ENCODE results near the gene PHIP.

Gene PHIP

DNA sequence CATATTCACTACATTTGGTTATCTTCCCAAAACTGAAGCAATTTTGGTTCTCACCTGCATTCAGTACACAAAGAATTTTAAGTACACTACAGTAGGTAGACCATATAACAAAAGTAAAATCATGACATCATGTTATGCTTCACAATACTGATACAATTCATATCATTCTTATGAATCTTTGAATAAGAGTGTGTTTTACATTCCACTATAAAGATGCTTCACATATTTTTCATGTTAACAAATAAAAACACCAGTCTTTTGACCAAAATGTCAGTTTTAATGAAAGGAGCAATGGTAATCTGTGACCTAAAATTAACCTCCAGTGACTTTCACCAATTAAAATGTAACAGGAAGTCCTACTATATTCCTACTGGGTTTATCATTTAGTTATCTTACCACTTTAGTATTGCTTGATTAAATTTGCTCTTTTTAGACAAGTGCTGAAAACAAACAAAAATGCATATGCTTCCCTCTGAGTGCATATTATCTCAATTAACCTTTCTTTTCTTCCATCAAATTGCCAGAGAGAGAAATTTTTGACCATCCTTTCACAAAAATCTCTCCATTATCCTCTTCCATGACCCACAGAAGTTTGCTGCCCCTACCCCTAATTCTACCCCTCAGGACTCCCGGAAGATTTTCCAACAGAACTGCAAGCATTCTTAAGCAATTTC, 49.3 kb downstream of the PHIP start:
- DNase-seq (ENCODE audit: insufficient read length, low spot score): no peak
- no peak for FAIRE-seq

DNA sequence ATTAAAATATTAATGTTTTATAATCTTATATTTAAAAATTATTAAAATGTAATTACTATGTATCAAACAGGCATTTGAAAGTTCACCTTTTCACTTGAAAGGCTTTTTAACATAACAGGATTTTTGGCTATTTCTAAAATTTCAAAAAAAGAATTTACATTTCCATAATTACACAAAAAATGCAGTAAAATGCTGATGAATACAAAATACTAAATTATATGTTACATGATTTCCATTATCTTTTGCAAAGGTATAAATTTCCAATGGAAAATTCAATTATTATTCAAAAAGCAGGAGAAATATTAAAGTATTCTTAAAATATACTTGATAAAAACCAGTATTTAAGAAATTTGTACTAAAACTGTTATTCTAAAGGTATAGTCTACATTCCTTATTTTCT, 66.1 kb downstream of the PHIP start:
- DNase-seq (ENCODE audit: insufficient read length, low spot score): no peak
- FAIRE-seq: no peak

DNA sequence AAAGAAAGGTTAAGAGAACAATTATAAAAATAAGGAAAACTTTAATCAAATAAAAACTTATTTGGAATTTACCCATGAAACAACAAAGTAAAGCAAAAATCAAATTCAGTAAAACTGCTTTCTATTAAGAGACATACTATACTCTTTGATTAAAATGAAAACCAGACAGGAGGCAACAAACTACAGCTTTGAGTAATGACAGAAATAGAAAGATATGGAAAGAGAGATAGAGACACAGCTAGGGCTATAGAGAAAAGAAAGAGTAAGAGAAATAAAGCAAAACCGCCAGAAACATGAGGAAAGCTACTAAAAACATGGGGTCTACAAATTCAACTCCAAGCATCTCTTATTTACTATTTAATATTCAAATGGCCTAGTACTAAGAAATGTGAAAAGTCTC, 67.6 kb downstream of the PHIP start:
- DNase-seq (ENCODE audit: insufficient read length, low spot score) (no peak), FAIRE-seq (no peak)

DNA sequence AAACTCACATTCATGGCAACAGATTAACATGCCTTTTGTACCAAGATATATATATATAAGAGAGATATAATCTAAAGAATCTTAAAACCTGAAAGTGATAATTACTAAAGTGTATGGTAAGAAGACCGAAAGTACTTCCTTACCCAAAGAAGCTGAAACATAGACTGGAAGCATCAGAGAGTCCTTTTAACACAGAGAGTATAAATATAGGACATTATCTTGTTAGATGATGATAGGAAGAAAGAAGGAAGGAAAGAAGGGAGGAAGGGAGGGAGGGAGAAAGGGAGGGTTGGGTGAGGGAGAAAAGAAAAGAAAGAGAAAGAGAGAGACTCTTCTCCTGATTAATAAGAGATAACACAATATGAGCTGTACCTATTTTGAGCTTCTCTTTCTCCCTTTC, 68.2 kb downstream of the PHIP start:
- DNase-seq (ENCODE audit: insufficient read length, low spot score) (no peak), FAIRE-seq (no peak)

DNA sequence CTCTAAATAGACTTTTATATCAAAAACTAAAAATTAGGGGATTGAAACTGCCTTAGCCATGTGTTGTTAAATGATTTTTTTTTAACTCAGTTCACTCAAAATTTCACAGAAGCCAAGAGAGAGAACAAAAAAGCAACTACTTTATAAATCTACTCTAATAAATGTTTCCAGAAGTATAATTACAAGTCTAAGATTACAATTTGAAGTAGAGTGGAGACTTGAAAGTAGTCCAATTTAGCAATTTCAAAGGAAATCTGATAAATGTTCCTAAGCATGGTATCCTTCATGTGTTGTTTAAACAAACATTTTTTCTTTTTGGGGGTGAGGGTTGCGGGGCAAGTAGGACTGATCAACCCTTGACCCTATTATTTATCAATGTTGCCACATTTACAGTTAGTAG, 72.6 kb downstream of the PHIP start:
- DNase-seq (ENCODE audit: insufficient read length, low spot score): no peak
- FAIRE-seq: no peak

DNA sequence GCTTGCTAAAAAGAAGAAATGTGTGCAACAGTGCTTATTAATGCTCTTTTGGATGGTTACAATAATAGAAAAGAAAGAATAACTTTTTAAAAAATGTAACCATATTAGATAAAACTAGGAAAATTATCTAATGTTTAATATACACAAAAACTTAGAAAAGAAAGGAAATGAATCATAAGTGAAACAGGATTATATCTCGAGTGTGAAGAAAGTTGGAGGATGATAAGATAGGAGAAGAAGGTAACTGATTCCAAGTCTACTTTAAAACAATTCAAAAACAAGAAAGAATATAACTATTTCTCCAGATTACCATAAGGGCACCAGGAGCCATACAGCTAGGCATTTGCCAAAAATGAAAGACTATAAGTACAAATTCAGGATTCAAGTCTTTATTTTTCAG, 73.0 kb downstream of the PHIP start:
- no peak for DNase-seq (ENCODE audit: insufficient read length, low spot score)
- no peak for FAIRE-seq

DNA sequence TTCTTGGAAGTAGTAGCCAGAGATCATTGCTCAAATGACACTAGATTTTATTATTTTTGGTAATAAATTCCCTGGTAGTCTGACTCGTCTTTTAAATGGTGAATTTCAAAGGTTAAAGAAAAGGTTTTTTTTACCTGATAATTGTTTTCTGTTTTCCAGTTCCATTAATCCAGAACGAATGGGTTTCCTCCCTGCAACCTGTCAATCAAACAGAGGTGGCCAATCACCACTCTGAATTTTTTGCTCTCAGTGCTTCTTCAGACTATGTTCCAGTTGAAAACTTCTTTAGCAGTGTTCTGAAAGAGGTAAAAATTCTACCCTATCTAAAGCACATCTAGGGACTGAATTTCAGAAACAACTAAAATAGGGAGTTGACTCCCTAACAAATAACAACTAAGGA, 73.8 kb downstream of the PHIP start:
- no peak for FAIRE-seq

DNA sequence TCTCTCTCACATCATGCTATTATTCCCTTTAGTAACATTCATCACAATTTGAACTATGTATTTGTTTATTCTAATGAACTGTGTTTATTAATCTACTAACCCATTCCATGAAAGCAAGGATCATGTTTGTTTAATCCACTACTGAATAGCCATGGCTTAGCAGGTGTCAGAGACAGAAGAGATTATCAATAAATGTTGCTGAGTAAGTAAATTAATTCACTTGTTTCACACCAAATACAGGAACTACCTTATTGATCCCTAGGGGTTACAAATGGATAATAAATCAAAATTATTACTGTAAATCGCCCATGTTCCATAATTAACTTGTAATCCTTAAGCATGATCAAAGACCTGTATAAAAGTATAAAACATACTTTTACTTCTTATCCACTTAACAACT, 76.6 kb downstream of the PHIP start:
- DNase-seq (ENCODE audit: insufficient read length, low spot score) (no peak), FAIRE-seq (no peak)

More for the DNA sequence above, 73.8 kb downstream of the PHIP start:
- no peak for DNase-seq (ENCODE audit: insufficient read length, low spot score)

DNA sequence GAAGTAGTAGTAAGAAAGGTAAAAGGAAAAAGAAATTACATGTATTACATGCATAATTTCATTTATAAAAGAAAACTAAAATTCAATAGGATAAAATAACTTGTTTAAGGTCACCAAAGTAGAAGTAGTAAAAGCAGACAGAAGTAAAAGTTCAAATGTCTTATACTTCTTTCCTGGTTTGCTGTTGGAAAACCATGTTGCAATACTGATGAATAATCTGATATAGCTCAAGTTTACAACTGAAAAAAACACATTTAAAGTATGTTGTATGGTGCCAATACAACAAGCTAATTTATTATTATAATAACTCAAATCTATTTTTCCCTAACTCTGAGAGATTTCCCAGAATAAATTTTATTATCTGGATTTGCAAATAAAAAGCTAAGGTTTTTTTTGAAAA, 78.3 kb downstream of the PHIP start:
- no peak for FAIRE-seq
- no peak for DNase-seq (ENCODE audit: insufficient read length, low spot score)

DNA sequence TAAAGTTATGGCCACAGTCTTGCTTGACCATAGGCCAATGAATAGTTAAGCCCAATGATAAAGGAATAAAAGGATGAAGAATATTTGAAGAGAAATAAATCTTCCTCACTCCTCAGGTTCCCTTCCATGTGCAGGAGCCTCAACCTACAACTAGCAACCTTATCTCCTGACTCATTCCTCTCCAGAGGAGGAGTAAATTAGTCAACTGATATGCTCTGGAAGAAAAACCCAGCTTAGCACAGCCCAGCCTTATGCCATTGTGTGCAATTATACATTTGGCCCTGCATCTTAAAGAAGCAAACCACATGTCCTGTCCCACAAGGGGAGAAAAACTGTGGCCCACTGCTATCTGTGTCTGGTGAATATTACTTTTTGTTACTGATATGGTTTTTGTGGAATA, 82.1 kb downstream of the PHIP start:
- FAIRE-seq: no peak
- DNase-seq (ENCODE audit: insufficient read length, low spot score): no peak

DNA sequence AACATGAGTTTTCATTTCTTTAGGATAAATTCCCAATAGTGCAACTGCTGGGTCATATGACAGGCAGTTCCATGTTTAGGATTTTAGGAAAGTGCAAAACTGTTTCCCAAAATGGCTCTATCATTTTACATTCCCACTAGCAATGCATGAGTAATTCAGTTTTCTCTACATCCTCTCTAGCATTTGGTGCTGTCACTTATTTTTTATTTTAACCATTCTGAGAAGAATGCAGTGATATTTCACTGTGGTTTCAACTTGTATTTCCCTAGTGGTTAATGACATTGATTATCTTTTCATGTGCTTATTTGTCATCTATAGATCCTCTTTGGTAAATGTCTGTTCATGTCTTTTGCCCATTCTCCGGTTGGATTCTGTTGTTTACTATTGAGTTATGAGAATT, 82.7 kb downstream of the PHIP start:
- FAIRE-seq: no peak

DNA sequence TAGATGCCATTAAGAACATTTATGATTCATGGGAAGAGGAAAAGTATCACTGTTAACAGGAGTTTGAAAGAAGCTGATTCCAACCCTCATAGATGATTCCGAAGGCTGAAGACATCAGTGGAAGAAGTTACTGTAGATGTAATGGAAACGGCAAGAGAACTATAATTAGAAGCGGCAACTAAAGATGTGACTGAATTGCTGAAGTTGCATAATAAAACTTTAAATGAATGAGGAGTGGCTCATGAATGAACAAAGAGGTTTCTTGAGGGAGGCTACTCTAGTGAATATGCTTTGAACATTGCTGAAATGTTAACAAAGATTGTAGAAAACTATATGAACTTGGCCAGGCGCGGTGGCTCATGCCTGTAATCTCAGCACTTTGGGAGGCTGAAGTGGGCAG, 84.1 kb downstream of the PHIP start:
- no peak for FAIRE-seq

More for the DNA sequence above, 82.7 kb downstream of the PHIP start:
- DNase-seq (ENCODE audit: insufficient read length, low spot score): no peak

DNA sequence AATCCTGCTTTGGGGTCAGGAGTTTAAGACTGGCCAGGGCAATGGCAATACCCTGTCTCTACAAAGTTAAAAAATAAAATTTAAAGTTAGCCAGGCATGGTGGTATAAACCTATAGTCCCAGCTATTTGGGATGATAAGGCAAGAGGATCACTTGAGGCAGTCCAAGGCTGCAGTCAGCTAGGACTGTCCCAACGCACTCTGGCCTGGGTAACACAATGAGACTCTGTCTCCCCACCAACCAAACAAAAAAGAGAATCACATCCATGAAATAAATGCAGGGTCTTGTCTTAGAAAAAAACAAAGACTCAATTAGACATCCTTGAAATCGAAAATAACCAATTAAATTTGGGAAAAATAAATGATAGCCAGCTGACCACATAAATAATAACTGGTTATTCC, 88.9 kb downstream of the PHIP start:
- FAIRE-seq: no peak
- DNase-seq (ENCODE audit: insufficient read length, low spot score): no peak

More for the DNA sequence above, 84.1 kb downstream of the PHIP start:
- no peak for DNase-seq (ENCODE audit: insufficient read length, low spot score)

DNA sequence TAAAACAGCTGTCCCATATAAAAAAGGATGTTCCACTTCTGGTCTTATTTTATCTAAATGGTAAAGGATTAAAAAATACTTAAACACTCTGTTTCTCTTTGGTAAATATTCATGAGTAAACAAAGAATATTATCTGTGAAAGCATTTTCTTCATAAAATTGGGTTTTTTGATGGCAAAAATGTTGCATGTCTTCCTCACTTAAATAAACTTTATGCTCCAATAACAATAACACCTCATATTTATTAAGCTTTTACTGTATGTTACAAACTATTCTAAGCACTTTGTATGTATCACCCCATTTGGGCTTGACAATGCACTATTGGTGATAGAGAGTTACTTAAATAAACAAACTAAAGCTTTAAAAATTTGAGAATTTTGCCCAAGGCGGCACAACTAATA, 91.9 kb downstream of the PHIP start:
- DNase-seq (ENCODE audit: insufficient read length, low spot score) (no peak), FAIRE-seq (no peak)

DNA sequence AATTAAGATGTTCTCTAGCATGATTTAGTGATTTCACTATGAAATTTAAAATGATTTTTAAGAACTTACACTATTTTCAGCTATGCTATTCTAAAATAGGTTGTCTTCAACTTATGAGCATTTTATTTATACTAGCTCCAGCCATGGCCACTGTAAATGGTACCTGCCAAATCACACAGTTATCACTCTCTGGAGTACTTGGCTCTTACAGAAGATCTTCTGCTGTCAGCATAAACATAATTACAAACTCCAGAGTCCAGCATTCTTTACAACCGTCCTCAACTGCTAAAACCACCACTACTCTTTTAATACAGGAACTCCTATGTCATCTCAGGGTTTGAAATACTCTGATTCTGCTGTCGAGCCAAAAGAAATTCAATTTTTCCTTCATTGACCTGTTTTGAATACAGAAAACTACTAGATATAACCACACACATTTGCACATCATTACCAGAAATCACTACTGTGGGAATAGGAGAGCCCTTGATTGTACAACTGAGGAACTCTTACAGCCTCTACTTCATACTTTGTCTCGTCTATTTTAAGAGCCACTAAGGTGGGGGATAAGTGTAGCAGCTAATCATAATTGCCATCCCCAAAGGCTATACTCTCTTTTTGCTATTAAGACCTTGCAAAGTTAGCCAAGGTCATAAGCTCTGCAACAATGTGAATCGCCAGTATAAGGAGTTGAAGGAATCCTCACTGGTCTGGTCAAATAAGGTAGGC, 93.7 kb downstream of the PHIP start:
- FAIRE-seq: no peak

DNA sequence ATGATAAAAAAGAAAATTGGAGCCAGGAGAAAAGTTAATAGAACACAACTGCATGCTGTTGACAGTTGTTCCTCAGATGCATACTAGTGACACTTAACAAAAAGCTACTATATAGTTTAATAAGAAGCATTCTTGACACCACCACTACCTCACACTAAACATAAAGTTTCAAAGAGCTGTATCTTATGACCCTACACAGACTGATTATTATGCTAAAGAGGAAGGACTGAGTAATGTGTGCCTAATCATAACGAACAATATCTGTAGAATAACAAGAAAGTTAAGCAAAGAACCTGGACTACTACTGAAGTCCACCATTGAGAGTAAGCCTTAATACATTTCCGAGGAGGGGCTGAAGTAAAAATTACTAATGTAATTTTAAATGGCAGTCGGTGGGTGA, 110.9 kb downstream of the PHIP start:
- DNase-seq (ENCODE audit: insufficient read length, low spot score): no peak
- no peak for FAIRE-seq

More for the DNA sequence above, 93.7 kb downstream of the PHIP start:
- no peak for DNase-seq (ENCODE audit: insufficient read length, low spot score)

DNA sequence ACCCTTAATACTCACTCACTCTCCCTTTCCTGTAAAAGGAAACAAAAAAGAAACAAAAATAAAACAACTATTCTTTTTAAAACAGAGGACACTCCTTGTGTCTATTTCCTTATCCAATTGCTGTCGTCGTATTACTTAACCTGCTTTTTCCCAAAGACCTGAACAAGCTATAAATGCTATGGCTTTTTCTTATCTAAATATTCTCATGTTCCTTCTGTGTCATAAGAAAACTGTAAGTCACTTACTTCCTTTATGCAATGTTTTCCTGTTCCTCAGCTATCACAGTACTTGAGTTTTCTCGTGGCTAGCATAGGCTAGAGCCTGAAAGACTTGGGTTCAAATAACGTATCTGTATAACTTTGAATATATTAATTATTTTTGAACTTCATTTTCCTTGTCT, 111.5 kb downstream of the PHIP start:
- FAIRE-seq: no peak

DNA sequence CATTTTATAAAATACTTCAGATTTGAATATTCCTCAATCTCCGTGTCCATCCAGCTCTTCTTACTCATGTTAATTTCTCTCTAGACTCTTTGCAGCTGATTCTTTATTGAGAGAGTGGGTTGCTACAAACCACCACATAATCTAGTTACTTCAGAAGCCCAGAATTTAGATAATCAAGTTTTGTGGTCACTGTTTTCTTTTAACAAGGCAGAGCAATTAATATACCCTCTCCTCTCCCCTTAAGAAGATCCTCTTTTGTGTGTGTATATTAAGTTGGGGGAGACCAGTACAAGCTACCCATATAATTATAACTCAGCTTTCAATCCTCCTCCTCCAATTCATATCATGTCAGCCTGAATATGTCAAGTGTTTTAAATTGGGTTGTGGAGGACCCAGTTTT, 115.6 kb downstream of the PHIP start:
- FAIRE-seq: no peak
- no peak for DNase-seq (ENCODE audit: insufficient read length, low spot score)

More for the DNA sequence above, 111.5 kb downstream of the PHIP start:
- no peak for DNase-seq (ENCODE audit: insufficient read length, low spot score)

DNA sequence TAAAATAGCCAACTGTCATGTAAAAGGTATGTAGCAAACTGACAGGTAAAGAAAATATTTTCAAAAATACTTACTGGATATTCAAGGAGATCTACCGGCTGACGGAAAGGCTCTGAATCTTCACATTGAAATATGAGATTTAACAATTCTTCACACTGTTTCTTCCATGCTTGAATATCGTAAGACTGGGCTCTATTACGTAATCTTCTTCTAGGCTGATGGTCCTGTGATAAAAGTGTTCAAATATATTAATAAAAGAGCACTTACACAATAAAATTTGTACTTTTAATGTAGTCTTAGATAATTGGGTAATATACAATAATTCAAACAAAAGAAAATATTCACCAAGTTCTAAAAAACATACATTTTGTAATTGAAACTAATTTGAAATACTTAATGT, 123.3 kb downstream of the PHIP start:
- FAIRE-seq: no peak
- no peak for DNase-seq (ENCODE audit: insufficient read length, low spot score)

DNA sequence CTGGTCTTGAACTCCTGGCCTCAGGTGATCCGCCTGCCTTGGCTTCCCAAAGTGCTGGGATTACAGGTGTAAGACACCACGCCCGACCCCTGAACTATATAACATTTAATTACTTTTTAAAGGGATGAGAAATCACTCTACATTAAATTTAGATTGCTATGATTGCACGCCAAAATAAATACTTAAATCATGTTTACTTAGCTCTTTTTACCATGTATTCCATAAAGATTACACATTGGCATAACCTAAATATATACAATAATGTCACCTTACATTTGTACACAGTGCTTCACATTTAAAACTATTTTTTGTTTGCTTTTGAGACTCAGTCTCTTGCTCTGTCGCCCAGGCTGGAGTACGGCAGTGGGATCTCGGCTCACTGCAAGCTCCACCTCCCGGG, 124.3 kb downstream of the PHIP start:
- DNase-seq (ENCODE audit: insufficient read length, low spot score) (no peak), FAIRE-seq (no peak)

DNA sequence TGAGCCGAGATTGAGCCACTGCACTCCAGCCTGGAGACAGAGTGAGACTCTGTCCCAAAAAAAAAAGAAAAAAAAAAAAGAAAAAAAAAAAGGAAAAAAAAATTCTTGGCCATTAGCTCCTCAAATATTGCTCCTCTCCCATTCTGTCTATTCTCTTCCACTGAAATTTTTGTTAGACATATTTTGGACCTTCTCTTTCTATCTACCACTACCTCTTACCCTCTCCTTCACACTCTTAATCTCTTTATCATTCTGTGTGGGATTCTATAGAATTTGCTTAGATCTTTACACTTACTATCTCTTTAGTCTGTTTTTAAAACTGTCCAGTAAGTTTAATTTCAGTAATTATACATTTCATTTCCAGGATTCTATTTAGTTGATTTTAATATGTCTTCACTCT, 125.7 kb downstream of the PHIP start:
- FAIRE-seq (no peak), DNase-seq (ENCODE audit: insufficient read length, low spot score) (no peak)

DNA sequence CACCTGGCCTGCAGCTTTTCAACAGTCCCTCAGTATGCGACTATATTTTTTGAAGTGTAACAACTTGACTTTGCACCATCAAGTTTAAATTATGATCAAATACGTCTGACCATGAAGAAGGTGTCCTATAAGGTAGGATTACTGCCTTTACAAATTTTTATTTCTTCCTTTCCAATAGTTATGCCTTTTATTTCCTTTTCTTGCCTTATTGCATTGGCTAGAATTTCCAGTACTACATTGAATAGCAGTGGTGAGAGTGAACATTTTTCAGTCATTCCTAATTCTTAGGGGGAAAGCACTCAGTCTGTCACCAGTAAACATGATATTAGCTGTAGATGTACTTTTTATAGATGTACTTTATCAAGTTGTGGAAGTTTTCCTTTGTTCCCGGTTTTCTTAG, 129.3 kb downstream of the PHIP start:
- DNase-seq (ENCODE audit: insufficient read length, low spot score) (no peak), FAIRE-seq (no peak)

DNA sequence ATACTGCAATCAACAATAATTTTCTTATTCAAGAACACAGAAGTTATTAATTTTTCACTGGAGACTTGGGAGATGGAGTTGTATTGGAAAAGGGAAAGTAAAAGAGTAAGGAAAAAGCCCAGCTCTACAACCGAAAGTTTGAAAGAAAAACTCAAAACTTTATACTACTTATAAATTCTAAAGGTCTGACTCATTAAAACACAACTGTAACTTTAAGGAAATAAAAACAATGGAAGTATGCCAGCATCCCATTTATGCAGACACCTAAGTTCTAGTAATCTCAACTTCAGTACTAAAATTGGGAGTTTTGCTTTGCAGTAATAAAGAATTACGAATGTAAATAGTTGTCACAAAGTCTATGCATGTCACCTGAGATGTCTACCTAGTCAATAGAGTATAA, 130.1 kb downstream of the PHIP start:
- FAIRE-seq: no peak
- no peak for DNase-seq (ENCODE audit: insufficient read length, low spot score)
